GF-D8 (cell line): ENCODE results near the gene BRPF1.

Experiments
- DNase-seq: peaks from one replicate; lab custom pipeline; 2025; lab: John Stamatoyannopoulos, UW

BRPF1 gene

DNA sequence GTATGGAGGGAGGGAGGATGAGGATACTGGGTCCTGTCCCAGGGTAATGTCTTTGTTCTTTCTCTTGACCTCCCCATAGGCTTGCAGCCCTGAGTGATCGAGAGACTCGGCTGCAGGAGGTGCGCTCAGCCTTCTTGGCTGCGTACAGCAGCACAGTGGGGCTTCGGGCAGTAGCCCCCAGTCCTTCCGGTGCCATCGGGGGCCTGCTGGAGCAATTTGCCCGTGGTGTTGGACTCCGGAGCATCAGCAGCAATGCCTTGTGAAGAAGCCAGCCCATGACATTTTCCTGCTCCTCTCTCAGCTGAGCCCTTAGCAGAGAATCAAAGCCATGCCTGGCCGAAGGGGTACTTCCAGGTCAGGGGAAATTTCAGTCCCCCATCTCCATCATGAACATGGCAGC lies 29.8 kb upstream of the BRPF1 start:
- no peak for DNase-seq

DNA sequence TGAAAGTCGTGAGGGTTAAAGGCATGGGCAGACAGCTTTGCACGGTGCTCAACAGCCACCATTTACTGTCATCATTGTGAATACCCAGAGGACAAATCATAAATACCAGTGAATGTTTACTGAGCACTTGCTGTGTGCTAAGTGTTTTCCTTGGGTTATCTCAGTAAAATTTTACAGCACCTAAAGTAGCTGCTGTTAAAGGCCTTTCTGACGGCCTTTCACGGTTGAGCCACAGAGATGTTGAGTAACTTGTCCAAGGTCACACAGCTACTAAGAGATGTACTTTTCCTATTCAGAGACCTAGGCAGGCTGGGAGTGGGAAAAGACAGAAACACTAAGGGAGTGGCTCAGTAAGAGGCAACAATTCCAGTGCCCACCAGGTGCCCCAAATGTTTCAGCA lies 28.3 kb upstream of the BRPF1 start:
- DNase-seq = no peak

DNA sequence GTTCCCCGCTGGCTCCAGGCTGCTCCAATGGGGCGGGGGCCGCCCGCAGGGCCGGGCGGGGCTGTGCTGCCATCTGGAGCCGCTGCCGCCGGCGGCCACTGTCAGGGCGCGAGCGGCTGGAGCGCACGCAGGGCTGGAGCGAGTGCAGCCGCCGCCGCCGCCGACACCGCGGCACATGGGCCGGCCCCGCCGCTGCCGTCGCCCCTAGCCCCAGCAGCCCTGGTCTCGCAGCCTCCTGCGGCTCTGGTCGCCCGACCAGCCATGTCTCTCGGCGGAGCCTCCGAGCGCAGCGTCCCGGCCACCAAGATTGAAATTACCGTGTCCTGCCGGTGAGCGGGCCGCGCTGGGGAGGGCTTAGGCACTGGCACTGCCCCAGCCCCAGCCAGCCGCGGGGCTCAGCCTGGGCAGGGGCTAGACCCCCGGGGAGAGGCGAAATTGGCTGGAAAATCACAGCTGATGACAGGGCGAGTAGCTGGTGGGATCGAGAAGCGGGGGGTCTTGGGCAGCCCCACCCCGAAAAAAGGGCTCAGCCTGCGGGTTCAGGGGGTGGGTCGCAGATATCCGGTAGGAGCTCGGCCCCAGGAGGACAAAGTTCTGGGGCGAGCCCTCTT lies 27.7 kb upstream of the BRPF1 start, which contains the start of gene CPNE9:
CPNE9 (plus strand) TSS at position 98 of the 611 bp plus-strand sequence; CDS start at position 262, 164 bp downstream.
- no peak for DNase-seq

DNA sequence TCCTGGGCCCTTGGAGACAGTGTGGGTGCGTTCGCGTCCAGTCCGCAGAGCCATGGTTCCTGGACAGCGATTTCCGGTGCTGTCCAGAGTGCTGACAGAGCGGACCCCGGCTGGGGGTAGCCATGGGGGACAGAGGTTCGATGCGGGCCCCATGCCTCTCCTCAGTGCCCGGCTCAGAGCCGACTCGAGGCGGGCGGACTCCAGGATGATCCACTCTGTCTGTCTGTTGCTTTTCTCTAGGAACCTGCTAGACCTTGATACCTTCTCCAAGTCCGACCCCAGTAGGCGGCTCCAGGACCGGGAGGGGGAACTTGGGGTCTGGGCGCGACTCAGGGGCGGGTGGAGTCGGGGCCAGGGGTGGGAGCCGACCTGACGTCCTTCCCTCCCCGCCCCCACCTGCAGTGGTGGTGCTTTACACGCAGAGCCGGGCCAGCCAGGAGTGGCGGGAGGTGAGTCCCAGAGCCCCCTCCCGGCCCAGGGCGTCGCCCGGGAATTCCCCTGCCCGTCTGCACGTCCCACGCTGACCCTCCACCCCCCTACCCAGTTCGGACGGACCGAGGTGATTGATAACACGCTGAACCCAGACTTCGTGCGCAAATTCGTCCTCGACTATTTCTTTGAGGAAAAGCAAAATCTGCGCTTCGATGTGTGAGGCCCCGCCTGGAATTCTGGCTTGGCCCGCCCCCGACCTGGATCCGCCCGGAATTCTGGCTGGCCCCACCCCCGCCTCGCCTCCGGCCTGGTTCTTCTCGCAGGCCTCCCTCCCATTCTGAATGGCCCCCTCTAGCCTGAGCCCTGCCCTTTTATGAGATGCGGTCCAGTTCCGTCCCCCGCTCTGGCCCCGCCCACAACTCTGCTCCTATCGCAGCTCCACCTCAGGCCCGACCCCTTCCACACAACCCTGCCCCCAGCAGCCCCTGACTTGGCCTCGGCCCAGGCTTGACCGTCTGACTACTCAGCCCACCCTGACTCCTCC lies 26.9 kb upstream of the BRPF1 start:
- no peak for DNase-seq

DNA sequence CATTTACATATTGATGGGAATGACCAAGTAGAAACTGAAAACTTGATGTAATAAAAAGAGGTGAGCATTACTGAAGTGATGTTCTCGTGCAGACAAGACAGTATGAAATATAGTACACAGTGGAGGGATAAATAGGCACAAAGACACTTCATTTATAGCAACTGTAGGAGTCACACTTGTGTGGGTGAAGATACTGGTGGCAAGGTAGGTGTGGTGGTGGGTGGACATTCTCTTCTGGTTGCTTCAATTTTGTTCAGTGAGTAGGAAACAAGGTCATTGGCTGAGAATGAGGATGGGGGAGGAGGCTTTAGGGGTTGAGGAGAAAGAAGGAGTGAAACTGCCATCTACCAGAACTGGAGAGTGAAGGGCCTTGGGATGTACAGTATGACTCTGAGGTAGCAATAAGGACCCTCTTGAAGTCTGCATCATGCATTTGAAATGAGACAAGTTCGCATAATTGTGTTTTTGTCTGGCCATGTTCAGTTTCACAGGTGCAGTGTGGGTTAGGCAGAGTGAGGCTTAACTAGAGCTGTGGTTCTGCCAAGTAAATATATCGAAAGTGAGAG lies 21.3 kb upstream of the BRPF1 start:
- DNase-seq = no peak

DNA sequence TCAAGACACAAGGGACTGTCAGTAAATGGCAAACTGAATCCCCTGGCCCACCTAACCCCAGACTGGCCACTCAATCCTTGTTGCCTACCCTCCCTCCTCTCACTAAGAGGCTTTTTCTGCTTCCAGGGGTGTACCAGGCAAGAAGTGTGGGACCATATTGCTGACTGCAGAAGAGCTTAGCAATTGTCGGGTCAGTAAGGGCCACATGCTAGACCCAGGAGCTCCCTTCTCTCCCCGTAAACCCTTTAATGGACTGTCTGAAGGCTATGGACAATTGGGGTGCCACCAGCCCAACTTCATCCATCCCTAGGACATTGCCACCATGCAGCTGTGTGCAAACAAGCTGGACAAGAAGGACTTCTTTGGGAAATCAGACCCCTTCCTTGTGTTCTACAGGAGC lies 19.1 kb upstream of the BRPF1 start:
- no peak for DNase-seq

DNA sequence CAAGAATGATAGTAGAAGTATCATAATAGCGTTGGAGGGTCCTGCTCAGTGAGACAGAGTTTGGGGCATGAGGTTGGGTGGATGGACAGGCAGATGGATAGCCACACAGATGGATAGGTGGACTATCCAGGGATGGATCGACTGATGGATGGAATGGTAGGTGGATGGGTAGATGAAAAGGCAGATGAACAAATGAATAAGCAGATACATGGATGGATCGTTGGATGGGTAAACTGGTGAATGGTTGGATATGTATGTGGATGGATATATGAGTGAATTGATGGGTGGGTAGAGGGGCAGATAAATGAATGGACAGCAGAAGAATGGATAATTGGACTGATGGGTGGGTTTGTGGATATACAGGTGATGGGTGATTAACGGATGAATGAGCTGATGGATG lies 18.4 kb upstream of the BRPF1 start:
- DNase-seq = no peak

DNA sequence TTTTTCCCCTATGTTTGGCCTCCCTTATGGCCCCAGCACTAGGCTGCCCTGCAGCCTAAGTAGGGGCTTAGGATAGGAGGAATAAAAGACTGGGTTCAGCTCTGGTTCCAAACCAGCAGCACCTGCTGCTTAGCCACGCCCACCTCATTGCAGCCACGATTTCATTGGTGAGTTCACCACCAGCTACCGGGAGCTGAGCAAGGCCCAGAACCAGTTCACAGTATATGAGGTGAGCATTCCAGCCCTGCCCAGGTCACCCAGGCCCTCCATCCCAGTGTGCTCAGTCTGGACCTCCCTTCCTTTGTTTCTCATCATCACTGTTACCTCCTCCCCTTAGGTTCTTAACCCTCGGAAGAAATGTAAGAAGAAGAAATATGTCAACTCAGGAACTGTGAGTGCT lies 16.4 kb upstream of the BRPF1 start:
- DNase-seq = no peak

DNA sequence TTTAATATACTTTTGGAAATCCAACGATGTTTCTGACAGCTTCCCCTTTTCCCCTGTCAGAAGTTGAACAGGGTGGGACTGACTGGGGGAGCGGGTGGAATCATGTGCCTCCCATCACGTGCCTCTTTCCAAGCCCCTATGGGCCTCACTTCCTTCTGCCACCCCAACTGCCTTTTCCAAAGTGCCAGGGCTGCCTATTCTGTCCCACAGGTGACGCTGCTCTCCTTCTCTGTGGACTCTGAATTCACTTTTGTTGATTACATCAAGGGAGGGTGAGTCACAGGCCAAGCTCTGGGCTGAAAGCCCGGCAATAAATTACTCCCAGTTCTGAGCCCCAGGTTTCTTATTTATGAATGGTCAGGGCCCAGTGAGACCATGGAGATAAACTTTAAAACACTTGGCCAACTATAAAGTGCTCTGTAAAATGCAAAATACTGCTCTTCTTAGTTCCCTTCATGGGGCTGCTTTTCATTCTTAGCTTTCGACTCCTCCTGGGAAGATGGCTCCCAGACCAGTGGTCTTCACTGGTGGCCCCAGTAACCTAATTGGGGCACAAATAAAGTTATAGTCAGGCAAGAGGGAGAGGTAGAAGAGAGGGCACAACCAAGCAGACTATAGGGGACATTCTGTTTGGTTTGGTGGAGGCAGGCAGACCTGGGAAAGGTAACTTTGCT lies 15.6 kb upstream of the BRPF1 start:
- DNase-seq = peak; percentile 87

DNA sequence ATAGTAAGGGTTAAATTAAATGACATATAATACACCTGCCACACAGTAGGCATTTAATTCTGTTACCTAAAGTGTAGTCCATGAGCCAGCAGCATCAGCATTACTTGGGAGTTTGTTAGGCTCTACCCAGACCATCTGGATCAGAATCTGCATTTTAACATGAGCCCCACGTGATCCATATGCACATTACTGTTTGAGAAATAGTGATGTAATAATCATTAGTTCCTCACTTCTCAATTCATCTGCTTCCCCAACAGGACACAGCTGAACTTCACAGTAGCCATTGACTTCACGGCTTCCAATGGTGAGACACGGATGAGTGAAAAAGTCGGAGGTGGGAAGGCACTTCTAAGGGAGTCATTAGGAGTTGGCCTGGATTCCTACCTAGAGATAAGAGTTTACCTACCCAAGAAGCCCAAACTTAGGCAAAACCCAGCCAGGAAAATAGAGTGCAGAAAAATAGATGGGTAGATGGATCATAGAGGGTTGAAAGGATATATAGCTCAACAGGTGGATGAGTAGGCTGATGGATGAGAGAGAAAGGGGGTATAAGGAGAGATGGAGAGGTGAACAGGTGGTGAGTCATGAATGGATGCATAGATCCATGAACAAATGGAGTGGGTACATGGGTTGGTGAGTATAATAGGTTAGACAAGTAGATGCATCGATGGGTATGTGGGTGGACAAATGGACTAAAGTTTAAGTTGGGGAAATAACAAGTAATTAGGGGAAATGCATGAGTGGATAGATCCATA lies 14.6 kb upstream of the BRPF1 start:
- no peak for DNase-seq

DNA sequence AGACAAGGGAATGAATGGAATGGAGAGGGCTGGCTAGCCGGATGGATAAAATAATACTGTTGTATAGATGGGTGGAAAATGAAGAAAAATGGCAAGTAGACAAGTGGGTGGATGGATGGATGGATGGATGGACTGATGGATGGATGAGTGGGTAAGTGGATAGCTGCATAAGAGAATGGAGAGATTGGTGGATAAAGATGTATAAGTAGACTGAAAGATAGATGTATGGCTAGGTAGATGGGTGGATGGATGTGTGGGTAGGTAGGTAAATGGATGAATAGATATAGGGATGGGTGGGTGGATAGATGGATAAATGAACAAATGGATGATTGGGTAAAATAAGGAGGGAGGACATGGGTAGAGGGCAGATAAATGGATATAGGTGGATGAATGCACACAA lies 14.0 kb upstream of the BRPF1 start:
- no peak for DNase-seq

DNA sequence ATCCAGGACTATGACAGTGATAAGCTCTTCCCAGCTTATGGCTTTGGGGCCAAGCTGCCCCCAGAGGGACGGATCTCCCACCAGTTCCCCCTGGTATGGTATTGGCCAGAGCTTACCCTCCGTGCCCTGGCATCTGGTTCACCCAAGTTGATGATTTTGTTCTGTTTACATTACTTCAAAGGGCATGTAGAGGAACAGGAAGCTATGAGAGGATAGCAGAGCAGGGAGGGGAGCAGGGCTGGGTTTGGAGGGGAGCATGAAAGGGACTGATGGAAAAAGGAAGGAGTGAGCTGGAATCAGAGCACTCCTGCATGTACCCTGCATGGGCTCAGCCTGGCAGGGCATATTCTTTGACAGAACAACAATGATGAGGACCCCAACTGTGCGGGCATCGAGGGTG lies 13.4 kb upstream of the BRPF1 start:
- no peak for DNase-seq

DNA sequence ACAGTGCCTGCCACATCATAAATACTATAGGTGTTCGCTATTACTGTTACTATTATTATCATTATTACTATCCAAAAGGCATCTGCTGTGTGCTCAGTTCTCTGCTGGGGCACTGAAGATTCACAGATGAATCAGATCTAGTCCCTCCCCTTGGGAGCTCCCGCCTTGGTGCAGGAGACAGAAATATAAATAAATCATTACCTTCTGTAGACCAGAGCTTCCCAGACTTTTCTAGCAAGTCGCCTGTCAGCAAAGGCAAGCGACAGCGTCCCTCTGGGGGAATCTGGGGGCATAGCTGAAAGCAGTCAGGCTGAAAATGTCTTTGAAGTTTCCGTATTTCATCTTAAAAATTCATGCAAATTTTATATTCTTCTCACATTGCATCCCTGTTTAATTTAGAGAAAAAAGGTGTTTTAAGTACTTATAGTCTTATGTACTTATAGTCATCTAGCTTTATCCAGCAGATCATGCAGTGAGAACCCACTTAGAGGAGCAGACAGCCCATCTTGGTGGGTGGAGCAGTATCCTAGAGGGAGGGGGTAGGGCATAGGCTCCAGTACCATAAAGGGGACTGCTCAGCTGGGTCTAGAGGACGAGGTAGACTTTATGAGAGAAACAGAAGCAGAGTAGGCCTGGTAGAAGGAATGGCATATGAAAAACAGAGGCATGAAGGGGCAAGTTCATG lies 10.4 kb upstream of the BRPF1 start:
- no peak for DNase-seq

DNA sequence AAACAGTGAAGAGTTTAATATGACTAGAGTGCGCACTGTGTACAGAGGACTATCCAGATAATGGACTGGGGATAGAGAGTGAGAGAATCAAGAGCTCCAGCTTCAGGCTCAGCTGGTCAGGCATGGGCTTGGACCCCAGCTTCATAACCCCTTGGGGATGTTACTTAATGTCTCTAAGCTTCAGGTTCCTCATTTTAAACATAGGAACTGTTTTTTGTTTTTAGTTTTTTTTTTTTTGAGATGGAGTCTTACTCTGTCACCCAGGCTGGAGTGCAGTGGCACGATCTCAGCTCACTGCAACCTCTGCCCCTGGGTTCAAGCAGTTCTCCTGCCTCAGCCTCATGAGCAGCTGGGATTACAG lies 9.9 kb upstream of the BRPF1 start:
- DNase-seq = peak; percentile 26

DNA sequence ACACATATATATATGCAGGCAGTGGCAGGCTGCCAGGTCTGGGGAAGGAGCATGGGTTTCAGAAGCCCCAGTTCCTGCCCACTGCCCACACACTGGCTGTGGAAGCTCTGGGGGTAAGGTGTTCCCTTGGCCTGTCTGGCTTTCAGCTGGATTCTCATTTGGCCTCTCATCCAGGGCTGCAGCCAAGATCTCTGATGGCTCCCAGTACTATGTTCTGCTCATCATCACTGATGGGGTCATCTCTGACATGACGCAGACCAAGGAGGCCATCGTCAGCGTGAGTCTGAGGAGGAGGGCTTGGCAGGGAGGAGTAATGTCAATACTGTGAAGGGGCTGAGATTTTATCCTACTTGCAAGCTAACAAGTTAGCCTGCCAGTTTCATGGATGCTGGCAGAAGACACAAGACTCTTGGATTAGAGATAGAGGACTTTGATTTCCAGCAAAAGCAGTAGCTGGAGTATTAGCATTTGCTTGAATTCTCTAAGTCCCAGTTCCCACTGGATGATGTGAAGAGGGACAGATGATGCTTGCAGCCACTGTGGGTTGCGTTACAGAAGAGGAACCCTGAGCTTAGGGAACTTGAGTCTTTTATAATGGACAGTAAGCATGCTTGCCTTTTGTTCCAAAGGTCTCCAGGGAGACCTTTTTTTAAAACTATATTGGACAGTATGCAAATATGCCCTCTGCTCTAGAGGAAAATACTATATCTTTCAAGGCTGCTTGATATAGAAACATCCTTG lies 5.6 kb upstream of the BRPF1 start:
- no peak for DNase-seq

DNA sequence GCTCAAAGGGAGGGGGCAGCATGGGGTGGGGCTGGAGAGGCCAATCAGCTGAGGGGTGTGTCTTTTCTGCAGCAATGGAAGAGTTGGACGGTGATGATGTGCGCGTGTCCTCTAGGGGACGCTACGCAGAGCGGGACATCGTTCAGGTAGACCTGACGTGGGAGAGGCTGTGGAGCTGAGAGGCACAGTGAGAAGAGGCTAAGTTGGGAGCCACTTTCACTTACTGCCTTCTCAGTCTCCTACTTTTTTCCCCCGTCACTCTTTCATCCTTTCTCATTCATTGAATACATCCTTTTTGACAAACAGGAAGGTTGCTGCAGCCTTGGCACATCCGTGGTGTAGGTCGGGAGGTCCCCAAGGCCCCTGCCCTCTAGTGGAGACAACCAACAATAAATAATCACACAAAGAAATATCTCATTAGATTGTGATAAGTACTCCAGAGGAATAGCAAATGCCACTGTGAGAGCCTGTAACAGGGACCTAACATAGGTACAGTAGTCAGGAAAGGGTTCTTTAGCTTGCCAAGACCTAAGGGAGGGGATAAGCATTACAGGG lies 4.4 kb upstream of the BRPF1 start:
- DNase-seq = peak; percentile 20

DNA sequence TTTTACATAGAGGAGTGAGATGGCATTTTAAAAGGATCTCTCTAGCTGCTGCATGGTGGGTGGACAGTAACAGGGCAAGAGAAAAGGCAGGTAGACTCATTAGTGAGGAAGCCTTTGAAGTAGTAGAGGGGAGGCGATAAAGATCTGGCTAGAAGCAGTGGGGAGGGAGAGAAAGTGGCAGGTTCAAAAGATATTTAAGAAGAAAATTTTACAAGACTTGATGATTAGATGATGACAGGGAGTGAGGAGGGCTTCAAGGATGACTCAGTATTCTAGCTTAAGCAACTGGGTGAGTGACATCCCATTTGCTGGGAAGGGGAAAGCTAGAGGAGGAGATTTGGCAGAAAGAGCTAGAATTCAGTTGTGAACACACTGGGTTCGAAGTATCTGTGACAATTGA lies 3.8 kb upstream of the BRPF1 start:
- no peak for DNase-seq

DNA sequence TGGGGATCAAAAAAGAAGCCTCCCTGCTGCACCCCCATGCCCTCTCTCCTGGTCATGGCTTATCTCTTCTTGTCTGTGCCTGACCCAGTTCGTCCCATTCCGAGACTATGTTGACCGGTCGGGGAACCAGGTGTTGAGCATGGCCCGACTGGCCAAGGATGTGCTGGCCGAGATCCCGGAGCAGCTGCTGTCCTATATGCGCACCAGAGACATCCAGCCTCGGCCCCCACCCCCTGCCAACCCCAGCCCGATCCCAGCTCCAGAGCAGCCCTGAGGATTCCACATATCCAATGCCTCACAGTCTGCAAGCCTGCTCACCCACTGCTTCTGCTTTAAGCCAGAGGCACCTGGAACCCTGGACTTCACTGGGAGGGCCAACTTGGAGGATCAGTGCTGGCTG lies 2.1 kb upstream of the BRPF1 start:
- DNase-seq = no peak

DNA sequence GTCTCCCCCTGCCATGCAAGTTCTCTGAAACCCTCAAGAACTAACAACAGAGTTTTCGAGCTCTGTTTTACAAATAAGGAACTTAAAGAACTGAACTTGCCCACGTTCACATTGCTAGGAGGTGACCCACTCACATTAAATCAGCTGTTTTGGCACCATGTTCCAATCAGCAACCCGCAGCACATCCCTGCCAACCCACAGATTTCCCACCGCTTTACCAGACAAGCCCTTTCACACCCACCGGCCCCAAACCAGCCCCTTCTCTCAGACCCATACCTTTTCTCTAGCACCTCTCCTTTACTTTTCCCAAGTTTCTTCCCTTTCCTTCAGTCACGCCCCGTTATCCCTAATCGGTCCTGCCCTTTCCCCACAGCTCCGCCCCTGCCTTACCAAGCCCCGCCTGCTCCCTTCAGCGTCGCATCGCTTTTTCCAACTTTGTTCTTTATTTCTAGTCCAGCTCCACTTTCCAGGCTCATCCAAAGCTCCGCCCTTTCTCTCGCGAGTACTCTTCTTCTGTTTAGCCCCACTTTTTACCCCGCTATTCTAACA lies 804 bp upstream of the BRPF1 start:
- DNase-seq = peak; percentile 55
